Measurements from ENCODE around the gene LENEP.

LENEP gene

GRCh38 chr1:154961207-154962155 lies 31.9 kb upstream of the LENEP start, which contains the start of gene PYGO2:
Gene PYGO2 (minus strand): TSS chr1:154961782. CDS start chr1:154961576, 206 bp downstream.
- peak; percentile 63 for DNase-seq

- DNase-seq: no peak
These were observed 31.1 kb upstream of the LENEP start for GRCh38 chr1:154962156-154962749.

GRCh38 chr1:154962795-154963330 lies 30.5 kb upstream of the LENEP start:
- no peak for DNase-seq

GRCh38 chr1:154963643-154964042 lies 29.7 kb upstream of the LENEP start:
- no peak for DNase-seq

- DNase-seq: no peak
These were observed 29.0 kb upstream of the LENEP start for GRCh38 chr1:154964359-154964758.

- DNase-seq: no peak
These were observed 27.3 kb upstream of the LENEP start for GRCh38 chr1:154966111-154966510.

- no peak for DNase-seq
These were observed 25.9 kb upstream of the LENEP start for GRCh38 chr1:154967331-154967950.

GRCh38 chr1:154968731-154969130 lies 24.7 kb upstream of the LENEP start:
- DNase-seq: no peak

GRCh38 chr1:154969246-154969645 lies 24.1 kb upstream of the LENEP start:
- no peak for DNase-seq

GRCh38 chr1:154969860-154970452 lies 23.4 kb upstream of the LENEP start:
- DNase-seq: no peak

GRCh38 chr1:154970631-154971340 lies 22.6 kb upstream of the LENEP start, which contains the start of gene SHC1:
Gene SHC1 (minus strand): TSS chr1:154970747. CDS start chr1:154970526, 221 bp downstream.
- peak; percentile 72 for DNase-seq

- DNase-seq: no peak
These were observed 21.9 kb upstream of the LENEP start for GRCh38 chr1:154971341-154971998.

- DNase-seq: no peak
These were observed 21.2 kb upstream of the LENEP start for GRCh38 chr1:154972213-154972516.

- no peak for DNase-seq
These were observed 20.7 kb upstream of the LENEP start for GRCh38 chr1:154972517-154973343.

- peak; percentile 85 for DNase-seq
These were observed 19.9 kb upstream of the LENEP start for GRCh38 chr1:154973344-154974101.

GRCh38 chr1:154974102-154974807 lies 19.1 kb upstream of the LENEP start, which contains the start of gene CKS1B:
Gene CKS1B (plus strand): TSS chr1:154974681. CDS start chr1:154974746, 65 bp downstream.
- peak; percentile 99 for DNase-seq

GRCh38 chr1:154974808-154975408 lies 18.5 kb upstream of the LENEP start:
- DNase-seq: peak; percentile 94

GRCh38 chr1:154975409-154976059 lies 17.9 kb upstream of the LENEP start:
- no peak for DNase-seq

All from NCI-H1436 (cell line).